Dendritic cell treated with granulocyte-macrophage colony-stimulating factor and Interleukin-4, amounts not matched to agents 40 ng/mL and 50 ng/mL, for 4 days (primary cell): ENCODE results near the gene ARHGEF28.

Source experiments
- H3K27ac Mint-ChIP-seq: one replicate; pipeline ENCODE4 v1.8.0; 2022; ENCODE audit warnings: mild to moderate bottlenecking, mixed read lengths
- H3K27me3 Mint-ChIP-seq: one replicate; pipeline ENCODE4 v1.8.0; 2022; ENCODE audit warnings: mild to moderate bottlenecking, mixed read lengths
- H3K36me3 Mint-ChIP-seq: one replicate; pipeline ENCODE4 v1.8.0; 2022; ENCODE audit warnings: low read depth, mixed read lengths
- H3K4me1 Mint-ChIP-seq: one replicate; pipeline ENCODE4 v1.8.0; 2022; ENCODE audit warnings: low read depth, mixed read lengths
- H3K4me3 Mint-ChIP-seq: one replicate; pipeline ENCODE4 v1.8.0; 2022; ENCODE audit warnings: mild to moderate bottlenecking, moderate library complexity, mixed read lengths
- H3K9me3 Mint-ChIP-seq: one replicate; pipeline ENCODE4 v1.8.0; 2022; ENCODE audit warnings: mixed read lengths
- intact Hi-C: fragments of 100-400 bp; cut with micrococcal nuclease; formaldehyde crosslinking; loops from one replicate; pipeline ENCODE4 v1.15.0; 2022

ARHGEF28 gene

GRCh38 chr5:73943397-73943796, 317.4 kb downstream of the ARHGEF28 start:
- no peak overlapping the region for H3K27ac Mint-ChIP-seq
- peaks cover 9% of the 10 kb centered on the region for H3K27me3 Mint-ChIP-seq
- H3K9me3 Mint-ChIP-seq: peaks cover 10% of the 10 kb centered on the region
- no peaks in the 10 kb centered on the region for H3K4me1 Mint-ChIP-seq
- no peak overlapping the region for H3K4me3 Mint-ChIP-seq
- intact Hi-C loops: no loop called here
- no peaks in the 10 kb centered on the region for H3K36me3 Mint-ChIP-seq

GRCh38 chr5:73944581-73944980, 318.6 kb downstream of the ARHGEF28 start:
- Mint-ChIP-seq H3K9me3 (peaks cover 10% of the 10 kb centered on the region), H3K4me3 (no peak overlapping the region), H3K27me3 (peaks cover 7% of the 10 kb centered on the region), H3K27ac (no peak overlapping the region), H3K36me3 (no peaks in the 10 kb centered on the region), H3K4me1 (no peaks in the 10 kb centered on the region)
- intact Hi-C loops: no loop called here

- H3K27me3 Mint-ChIP-seq: peaks cover 9% of the 10 kb centered on the region
- no peaks in the 10 kb centered on the region for H3K36me3 Mint-ChIP-seq
- no peak overlapping the region for H3K27ac Mint-ChIP-seq
- intact Hi-C loops: no loop called here
- H3K9me3 Mint-ChIP-seq: peaks cover 10% of the 10 kb centered on the region
- no peaks in the 10 kb centered on the region for H3K4me1 Mint-ChIP-seq
- H3K4me3 Mint-ChIP-seq: no peak overlapping the region
Measured at GRCh38 chr5:73945505-73945904, 319.5 kb downstream of the ARHGEF28 start.

GRCh38 chr5:73946278-73946677, 320.3 kb downstream of the ARHGEF28 start:
- intact Hi-C loops: no loop called here

GRCh38 chr5:73946919-73947602, 321.1 kb downstream of the ARHGEF28 start:
- H3K9me3 Mint-ChIP-seq: peaks cover 10% of the 10 kb centered on the region
- no peaks in the 10 kb centered on the region for H3K36me3 Mint-ChIP-seq
- no peak overlapping the region for H3K27ac Mint-ChIP-seq
- no peaks in the 10 kb centered on the region for H3K4me1 Mint-ChIP-seq
- no peak overlapping the region for H3K4me3 Mint-ChIP-seq
- intact Hi-C loops: no loop called here
- H3K27me3 Mint-ChIP-seq: peaks cover 6% of the 10 kb centered on the region

More at GRCh38 chr5:73946278-73946677, 320.3 kb downstream of the ARHGEF28 start:
- Mint-ChIP-seq H3K27ac (no peak overlapping the region), H3K27me3 (peaks cover 6% of the 10 kb centered on the region), H3K36me3 (no peaks in the 10 kb centered on the region), H3K9me3 (peaks cover 10% of the 10 kb centered on the region), H3K4me3 (no peak overlapping the region), H3K4me1 (no peaks in the 10 kb centered on the region)

GRCh38 chr5:73947906-73948640, 322.1 kb downstream of the ARHGEF28 start:
- peaks cover 6% of the 10 kb centered on the region for H3K27me3 Mint-ChIP-seq
- no peaks in the 10 kb centered on the region for H3K36me3 Mint-ChIP-seq
- intact Hi-C loops: no loop called here
- H3K4me1 Mint-ChIP-seq: no peaks in the 10 kb centered on the region
- no peak overlapping the region for H3K4me3 Mint-ChIP-seq
- no peak overlapping the region for H3K27ac Mint-ChIP-seq
- peaks cover 10% of the 10 kb centered on the region for H3K9me3 Mint-ChIP-seq

- Mint-ChIP-seq H3K36me3 (no peaks in the 10 kb centered on the region), H3K27ac (no peak overlapping the region), H3K27me3 (peaks cover 6% of the 10 kb centered on the region), H3K9me3 (peaks cover 10% of the 10 kb centered on the region), H3K4me3 (no peak overlapping the region), H3K4me1 (no peaks in the 10 kb centered on the region)
- intact Hi-C loops: no loop called here
Measured at GRCh38 chr5:73948720-73949119, 322.7 kb downstream of the ARHGEF28 start.

GRCh38 chr5:73950441-73950873, 324.5 kb downstream of the ARHGEF28 start:
- Mint-ChIP-seq H3K4me3 (no peak overlapping the region), H3K9me3 (no peaks in the 10 kb centered on the region), H3K36me3 (no peaks in the 10 kb centered on the region), H3K27me3 (peaks cover 6% of the 10 kb centered on the region), H3K4me1 (no peaks in the 10 kb centered on the region), H3K27ac (no peak overlapping the region)
- intact Hi-C loops: no loop called here

GRCh38 chr5:73950912-73951430, 325.0 kb downstream of the ARHGEF28 start:
- Mint-ChIP-seq H3K36me3 (no peaks in the 10 kb centered on the region), H3K27me3 (peaks cover 6% of the 10 kb centered on the region), H3K9me3 (no peaks in the 10 kb centered on the region), H3K27ac (no peak overlapping the region), H3K4me1 (no peaks in the 10 kb centered on the region), H3K4me3 (no peak overlapping the region)
- intact Hi-C loops: no loop called here

- H3K27me3 Mint-ChIP-seq: peaks cover 7% of the 10 kb centered on the region
- H3K36me3 Mint-ChIP-seq: no peaks in the 10 kb centered on the region
- intact Hi-C loops: no loop called here
Measured at GRCh38 chr5:73952872-73953271, 326.9 kb downstream of the ARHGEF28 start.

GRCh38 chr5:73954381-73954780, 328.4 kb downstream of the ARHGEF28 start:
- H3K4me1 Mint-ChIP-seq: no peaks in the 10 kb centered on the region
- H3K9me3 Mint-ChIP-seq: no peaks in the 10 kb centered on the region
- no peaks in the 10 kb centered on the region for H3K36me3 Mint-ChIP-seq
- H3K27me3 Mint-ChIP-seq: peaks cover 5% of the 10 kb centered on the region
- intact Hi-C loops: no loop called here
- H3K4me3 Mint-ChIP-seq: no peak overlapping the region
- H3K27ac Mint-ChIP-seq: no peak overlapping the region

More at GRCh38 chr5:73952872-73953271, 326.9 kb downstream of the ARHGEF28 start:
- no peak overlapping the region for H3K4me3 Mint-ChIP-seq
- no peak overlapping the region for H3K27ac Mint-ChIP-seq
- H3K9me3 Mint-ChIP-seq: no peaks in the 10 kb centered on the region
- H3K4me1 Mint-ChIP-seq: no peaks in the 10 kb centered on the region

GRCh38 chr5:73955271-73955846, 329.4 kb downstream of the ARHGEF28 start:
- intact Hi-C loops: no loop called here
- Mint-ChIP-seq H3K27me3 (peaks cover 4% of the 10 kb centered on the region), H3K4me3 (no peak overlapping the region), H3K36me3 (no peaks in the 10 kb centered on the region), H3K27ac (no peak overlapping the region), H3K9me3 (no peaks in the 10 kb centered on the region), H3K4me1 (no peaks in the 10 kb centered on the region)

GRCh38 chr5:73957397-73958001, 331.5 kb downstream of the ARHGEF28 start:
- no peaks in the 10 kb centered on the region for H3K9me3 Mint-ChIP-seq
- H3K27ac Mint-ChIP-seq: no peak overlapping the region
- H3K27me3 Mint-ChIP-seq: peaks cover 3% of the 10 kb centered on the region

GRCh38 chr5:73958037-73958436, 332.0 kb downstream of the ARHGEF28 start:
- Mint-ChIP-seq H3K4me3 (no peak overlapping the region), H3K27ac (no peak overlapping the region), H3K27me3 (peaks cover 3% of the 10 kb centered on the region), H3K4me1 (no peaks in the 10 kb centered on the region), H3K36me3 (no peaks in the 10 kb centered on the region), H3K9me3 (no peaks in the 10 kb centered on the region)
- intact Hi-C loops: no loop called here

More at GRCh38 chr5:73957397-73958001, 331.5 kb downstream of the ARHGEF28 start:
- Mint-ChIP-seq H3K4me3 (no peak overlapping the region), H3K36me3 (no peaks in the 10 kb centered on the region), H3K4me1 (no peaks in the 10 kb centered on the region)
- intact Hi-C loops: no loop called here
